NCI-H1105 treated with DMSO at 0.1 percent for 48 hours (cell line): ENCODE measurements around the gene SOCS7.

ENCODE experiments used
- DNase-seq: peaks from one replicate; lab custom pipeline; 2025; lab: John Stamatoyannopoulos, UW

SOCS7 gene

GRCh38 chr17:38338053-38338452 is 13.6 kb upstream of the SOCS7 start:
- no peak for DNase-seq

GRCh38 chr17:38338535-38338934 is 13.1 kb upstream of the SOCS7 start:
- no peak for DNase-seq

DNA sequence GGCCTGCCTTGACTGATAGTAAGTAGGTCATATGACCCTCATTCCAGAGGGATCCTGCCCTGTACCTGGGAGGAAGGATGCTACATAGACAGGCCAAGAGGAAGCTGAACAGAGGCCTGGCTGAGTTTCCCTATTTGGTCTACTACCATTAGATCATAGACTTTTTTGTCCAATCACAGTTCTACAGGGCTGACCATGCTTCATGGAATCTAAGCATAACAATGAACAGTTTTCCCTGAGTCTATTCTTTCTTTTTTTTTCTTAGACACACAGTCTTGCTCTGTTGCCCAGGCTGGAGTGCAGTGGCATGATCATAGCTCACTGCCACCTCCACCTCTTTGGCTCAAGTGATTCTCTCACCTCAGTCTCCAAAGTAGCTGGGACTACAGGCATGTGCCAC is 11.8 kb upstream of the SOCS7 start:
- no peak for DNase-seq

DNA sequence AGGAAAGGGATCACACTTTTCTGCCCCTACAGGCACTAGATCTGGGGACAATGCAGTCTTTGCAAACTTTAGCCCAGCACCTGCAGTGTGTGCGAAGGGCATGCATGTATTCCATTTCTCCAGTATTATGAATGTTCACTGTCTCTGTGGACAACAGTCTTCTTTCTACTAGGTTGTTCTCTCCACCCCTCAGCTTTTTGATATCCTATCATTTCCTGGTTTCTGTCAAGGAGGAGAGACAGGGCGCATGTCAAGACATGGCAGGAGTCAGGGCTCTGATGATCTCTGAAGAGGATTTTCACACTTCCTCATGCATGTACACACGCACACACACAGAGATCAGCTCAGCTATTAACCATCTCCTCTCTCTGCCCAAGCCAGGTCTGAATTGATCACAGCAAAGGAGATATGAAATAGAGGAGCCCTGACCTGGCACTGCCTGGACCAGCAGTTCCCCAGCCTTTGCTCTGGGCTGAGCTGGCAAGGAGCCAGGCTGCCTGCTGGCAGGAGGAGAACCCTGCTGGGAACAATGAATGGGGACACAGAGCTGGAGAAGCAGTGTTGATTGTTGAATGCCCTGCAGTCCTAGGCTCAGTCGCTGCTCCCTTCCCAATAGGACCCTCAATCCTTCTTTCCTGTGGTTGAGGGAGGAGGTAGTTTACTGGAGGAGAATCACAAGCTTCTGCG is 10.5 kb upstream of the SOCS7 start:
- DNase-seq: peak; percentile 70

DNA sequence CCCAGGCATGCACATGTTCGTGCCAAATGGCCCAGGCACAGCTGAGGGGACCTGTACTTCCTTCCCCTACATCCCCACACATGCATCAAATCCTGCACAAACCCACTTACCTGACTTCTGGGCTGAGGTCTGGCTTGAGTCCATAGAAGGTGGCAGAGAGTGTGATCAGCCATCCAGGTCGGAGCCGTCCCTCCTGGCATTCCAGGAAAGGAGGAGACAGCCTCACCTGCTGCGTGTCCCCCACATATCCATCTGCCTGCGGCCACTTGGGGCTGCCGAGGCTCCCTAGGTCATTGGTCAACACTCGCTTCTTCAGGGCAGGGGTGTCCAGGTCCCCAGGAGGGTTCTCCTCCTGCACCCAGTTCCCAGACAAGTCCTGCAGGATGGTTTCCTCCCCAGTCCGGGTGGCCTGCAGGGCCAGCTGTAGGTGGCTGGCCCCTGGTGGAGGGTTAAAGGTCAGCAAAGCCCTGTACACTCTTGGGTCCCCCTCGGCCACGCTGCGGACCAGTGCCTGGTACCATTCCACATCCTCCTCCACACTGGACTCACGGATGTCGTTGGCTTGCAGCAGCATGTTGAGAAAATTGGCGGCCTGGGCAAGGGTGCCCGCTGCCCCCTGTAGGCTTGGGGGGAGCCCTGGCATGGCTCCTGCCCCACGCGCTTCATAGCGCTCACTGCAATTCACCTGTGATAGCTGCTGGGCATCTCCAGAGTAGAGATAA is 8.6 kb upstream of the SOCS7 start:
- no peak for DNase-seq

DNA sequence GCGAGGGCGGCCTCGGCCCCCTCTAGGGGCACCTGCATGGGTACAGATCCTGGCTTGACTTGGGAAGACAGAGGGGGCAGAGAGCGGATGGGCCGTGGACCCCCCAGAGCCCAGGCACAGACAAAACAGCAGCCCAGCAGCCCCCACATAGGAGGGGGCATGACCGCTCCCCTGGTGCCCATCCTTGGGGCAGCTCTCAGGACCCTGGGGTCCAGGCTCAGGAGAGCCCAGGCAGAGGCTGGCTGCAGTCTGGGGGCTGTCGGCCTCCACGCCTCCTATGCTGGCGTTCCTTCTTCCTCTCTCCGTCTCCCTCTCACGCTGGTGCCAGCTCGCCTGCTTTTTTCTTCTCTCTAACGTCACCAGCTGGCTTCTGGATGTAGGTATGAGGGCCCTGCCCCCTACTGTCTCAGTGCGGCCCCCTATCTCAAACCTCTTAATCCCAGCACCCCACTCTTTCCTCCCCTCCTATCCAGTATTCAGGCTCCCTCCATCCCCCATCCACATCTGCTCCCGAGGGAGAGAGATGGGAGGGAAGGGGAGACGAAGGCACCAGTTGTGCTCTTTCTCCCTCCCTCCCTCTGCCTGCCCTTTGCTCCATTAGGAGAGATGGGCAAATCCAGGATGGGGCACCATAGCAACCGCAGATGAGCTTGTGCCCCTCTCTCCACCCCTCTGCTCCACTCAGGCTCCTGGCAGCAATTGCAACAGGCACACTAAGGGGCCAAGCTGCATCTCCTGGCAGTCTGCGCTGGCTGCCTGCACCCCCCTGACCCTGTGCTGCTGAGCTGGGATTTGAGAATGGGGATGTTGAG is 7.8 kb upstream of the SOCS7 start, which contains the start of gene GPR179:
GPR179 (minus strand) TSS at position 349 of the 812 bp plus-strand sequence; CDS start at position 182, 167 bp downstream.
- DNase-seq: no peak

DNA sequence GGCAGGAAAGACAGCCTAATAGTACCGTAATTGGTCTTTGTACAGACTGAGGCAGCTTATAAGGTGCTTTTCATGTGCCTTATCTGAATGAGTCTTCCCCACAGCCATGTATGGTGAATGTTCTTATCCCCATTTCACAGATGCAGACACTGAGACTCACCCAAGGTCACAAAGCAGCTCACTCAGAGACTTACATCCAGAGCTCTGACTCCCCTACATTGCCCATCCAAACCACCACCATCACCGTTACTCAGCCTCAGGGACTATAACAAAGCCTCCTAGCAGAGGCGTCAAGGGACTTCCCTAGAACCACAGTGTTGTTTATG is 7.3 kb upstream of the SOCS7 start:
- no peak for DNase-seq

DNA sequence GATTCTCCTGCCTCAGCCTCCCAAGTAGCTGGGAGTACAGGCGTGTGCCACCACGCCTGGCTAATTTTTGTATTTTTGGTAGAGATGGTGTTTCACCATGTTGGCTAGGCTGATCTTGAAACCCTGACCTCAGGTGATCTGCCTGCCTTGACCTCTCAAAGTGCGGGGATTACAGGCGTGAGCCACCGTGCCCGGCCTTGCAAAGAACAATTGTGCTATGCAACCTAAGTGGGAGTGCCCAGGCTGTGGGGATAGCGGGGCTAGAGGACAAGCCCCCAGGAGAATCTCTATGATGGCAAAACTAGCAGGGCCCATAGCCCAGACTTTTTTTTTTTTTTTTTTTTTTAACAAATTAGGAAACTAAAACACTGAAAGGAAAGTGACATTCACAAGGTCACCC is 5.9 kb upstream of the SOCS7 start:
- no peak for DNase-seq

GRCh38 chr17:38349097-38349730 is 2.4 kb upstream of the SOCS7 start:
- peak; percentile 74 for DNase-seq

DNA sequence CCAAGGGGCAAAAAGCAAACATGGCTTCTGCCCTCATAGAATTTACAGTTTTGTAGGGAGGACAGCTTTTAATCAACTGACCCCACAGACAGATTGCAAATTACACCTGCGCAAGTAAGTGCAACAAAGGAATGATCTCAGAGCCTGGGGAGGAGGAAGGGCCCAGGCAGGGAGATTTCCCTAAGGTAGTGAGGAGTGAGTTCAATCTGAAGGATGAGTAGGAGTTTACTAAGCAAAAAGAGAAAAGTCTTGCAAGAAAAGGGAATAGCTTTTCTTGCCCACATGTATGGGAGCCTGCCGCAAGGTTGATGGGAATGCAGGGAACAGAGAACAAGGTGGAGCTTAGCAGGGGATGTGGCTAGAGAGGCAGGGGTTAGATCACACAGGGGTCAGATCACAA is 1.6 kb upstream of the SOCS7 start:
- no peak for DNase-seq

DNA sequence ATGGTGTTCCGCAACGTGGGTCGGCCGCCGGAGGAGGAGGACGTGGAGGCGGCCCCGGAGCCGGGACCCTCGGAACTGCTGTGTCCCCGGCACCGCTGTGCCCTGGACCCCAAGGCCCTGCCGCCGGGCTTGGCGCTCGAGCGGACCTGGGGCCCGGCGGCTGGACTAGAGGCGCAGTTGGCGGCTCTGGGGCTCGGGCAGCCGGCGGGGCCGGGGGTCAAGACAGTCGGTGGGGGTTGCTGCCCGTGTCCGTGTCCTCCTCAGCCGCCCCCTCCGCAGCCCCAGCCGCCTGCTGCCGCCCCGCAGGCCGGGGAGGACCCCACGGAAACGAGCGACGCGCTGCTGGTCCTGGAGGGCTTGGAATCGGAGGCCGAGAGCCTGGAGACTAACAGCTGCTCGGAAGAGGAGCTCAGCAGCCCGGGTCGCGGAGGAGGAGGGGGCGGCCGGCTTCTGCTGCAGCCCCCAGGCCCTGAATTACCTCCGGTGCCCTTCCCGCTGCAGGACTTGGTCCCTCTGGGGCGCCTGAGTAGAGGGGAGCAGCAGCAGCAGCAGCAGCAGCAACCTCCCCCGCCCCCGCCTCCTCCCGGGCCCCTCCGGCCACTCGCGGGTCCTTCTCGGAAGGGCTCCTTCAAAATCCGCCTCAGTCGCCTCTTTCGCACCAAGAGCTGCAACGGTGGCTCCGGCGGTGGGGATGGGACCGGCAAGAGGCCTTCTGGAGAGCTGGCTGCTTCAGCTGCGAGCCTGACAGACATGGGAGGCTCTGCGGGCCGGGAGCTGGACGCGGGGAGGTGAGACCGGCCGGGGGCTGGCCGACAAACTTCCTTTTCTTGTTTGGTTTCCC is 821 bp downstream of the SOCS7 start:
- DNase-seq: no peak

DNA sequence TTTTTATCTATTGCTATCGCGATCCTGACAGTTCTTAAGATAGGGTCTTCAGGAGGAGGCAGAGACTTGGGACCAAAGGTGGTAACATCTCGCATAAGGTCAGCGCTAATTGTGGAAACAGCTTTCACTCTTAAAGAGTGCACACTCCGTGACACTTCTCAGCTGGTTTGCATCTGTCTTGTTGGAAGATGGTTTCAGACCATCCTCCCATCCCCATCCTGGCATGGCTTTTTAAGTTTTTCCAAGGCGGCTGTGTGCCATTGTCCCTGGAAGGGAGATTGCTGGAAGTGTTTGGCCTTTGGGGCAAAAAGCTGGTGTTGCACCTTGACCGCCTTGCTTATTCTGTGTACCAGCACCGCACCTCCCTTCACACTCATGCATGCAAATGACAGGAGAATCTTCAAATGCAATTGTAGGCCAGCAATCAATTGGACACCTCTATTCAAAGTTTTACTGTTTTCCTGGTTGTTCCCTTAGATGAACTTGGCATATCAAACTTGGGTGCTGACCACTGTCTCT is 1.5 kb downstream of the SOCS7 start:
- DNase-seq: no peak

- DNase-seq: no peak
These were observed 2.0 kb downstream of the SOCS7 start for GRCh38 chr17:38353668-38354067.

- DNase-seq: no peak
These were observed 2.8 kb downstream of the SOCS7 start for GRCh38 chr17:38354466-38354865.

DNA sequence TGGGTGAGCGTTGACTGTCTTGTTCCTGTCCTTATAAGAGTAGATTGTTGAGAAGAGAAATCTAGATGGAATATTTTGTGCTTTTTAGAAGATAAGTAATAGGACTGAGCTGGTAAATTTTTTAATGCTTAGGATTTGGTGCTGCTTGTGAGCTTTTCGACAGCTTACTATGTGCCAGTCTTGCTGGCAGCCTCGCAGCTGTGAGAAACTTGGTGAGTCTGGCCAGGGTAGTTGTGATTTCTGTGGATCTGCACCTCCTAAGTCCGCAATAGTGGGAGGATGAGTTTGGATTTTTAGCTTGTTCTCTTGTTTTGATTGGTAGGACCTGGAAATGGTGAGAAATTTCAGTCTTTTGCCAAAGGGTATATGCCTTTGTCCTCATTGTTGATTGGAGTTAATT is 3.6 kb downstream of the SOCS7 start:
- DNase-seq: no peak

DNA sequence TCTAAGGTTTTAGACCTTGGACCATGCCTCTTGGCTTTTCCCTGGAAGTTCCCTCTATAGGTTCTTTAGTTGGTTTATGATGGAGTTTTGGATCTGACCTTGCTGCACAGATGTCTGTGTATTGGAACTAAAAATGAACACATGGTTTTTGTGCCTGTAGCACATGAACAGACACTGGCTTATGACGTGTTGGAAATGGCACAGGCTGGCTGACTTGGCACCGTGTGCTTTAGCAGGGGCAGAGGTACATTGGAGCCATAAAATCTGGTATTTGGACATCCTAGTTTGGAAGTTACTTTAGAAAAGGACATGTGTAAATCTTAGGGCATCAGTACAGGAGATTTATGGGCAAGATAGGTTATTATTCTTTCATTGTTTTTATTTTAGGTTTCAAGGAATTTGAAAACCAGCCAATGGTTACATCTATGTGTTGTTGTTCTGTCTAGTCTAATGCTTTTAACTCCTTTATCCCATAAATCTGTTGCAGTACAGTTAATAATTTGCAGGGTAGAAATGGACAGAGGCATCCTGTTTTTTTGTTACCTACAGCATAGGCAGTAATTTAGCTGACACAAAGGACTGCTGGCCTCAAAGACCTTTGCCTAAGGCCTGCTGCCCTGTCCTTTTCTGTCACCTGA is 6.0 kb downstream of the SOCS7 start:
- DNase-seq: no peak

DNA sequence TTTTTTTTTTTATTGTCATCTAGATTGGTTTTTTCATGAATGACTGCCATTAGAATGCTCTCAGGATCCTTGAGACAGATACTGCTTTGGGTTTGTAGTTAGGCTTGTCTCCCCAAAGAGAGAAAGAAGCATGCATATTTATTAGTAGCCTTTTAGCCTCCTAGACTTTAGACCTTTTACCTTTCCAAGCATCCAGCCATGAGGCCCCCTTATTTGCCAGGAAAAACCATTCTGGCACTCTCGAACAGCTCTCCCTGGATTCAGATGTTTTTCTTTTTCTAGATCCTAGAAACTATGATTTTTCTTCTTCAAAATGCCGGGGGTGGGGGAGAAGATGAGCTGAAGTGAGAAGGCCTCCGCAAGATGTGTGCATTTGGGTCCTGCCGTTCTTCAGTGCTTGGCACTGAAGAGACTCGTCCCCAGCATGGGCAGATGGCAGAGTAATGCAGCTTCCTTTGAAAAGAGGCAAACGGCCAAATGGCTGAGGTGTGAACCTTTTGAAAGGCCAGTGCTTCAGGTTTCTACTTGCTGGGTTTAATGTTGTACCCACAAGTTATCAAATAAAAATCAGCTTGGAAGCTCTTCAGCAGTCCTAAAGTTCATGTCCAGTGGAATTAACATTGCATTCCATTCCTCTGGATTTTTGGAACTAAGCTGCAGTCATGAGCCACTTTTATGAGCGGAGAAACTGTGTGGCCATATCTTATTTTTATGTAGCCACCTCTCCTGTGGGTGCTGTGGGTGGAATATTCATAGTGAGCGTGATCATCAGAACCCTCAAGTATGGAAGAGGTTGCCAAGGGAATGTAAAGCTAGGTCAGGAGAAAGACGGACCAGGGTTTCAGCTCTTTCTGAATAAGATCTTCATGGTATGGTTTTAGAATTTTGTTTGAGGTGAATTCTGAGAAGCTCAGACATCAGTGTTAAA is 7.2 kb downstream of the SOCS7 start:
- no peak for DNase-seq

DNA sequence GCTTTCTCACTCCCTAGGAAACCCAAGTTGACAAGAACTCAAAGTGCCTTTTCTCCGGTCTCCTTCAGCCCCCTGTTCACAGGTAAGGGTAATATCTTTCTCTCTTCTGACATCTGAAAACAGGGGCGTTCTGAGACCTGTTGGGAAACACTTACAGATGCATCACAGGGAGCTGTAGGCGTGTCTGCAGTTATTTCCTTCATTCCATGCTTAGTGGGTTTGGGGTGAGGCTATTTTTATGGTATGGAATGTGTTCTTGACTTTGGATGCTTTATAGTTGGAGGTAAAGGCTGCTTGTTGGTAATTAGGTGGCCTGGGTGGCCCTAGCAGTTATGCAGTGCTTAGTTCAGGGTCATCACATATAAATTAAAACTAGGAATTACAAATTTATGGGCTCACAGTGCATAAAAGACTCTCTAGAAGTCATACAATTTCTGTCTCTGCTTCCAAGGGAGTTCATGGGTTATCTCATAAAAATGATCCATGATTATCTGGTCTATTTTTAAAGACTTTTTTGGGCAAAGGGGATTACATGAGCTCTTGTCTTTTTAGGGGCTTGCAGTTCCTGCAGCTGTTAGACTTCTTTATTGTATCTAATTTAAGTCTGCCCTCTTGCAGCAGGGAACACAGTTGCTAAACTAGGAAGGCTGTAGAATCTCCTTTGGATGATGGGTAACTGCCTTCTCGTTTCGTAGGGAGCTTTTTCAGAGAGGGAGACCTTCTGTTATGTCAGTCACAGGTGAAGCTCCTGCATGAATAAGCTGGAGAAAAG is 10.2 kb downstream of the SOCS7 start:
- DNase-seq: no peak

GRCh38 chr17:38363016-38363415 is 11.4 kb downstream of the SOCS7 start:
- no peak for DNase-seq
